HepG2 (cell line): ENCODE data around the gene ELAVL3. TPM values are rescaled to one million over a fixed set of nuclear protein-coding genes. Genes with fewer than 3 reads are reported as not detected.

Experiments used
- ATAC-seq: fragments of 200-7000 bp; cut with Tn5 transposase; 3 replicates; pipeline ENCODE4 v1.9.1; 2020; ENCODE audit warnings: mild to moderate bottlenecking, moderate library complexity
- BruUV-seq: library from RNA; stranded (reverse); fragments of 400-500 nt; replicated peaks from 2 replicates; lab custom pipeline; 2021; lab: Mats Ljungman, UMichigan
- CTCF ChIA-PET: fragments of 300-600 bp; formaldehyde crosslinking; extraction: SDS; loops from one replicate; lab custom pipeline; 2021; ENCODE audit warnings: low total read pairs, inconsistent platforms, low intra/inter-chr PET ratio; lab: Yijun Ruan, JAX
- POLR2A ChIA-PET: fragments of 350-600 bp; sonication (Branson Sonifier 250); formaldehyde crosslinking; loops from one replicate; lab custom pipeline; 2020; ENCODE audit warnings: antibody characterized with exemption, inconsistent platforms; lab: Yijun Ruan, JAX
- DNase-seq: peaks from one replicate; pipeline ENCODE4 v3.0.0-alpha.2; 2015; ENCODE audit warnings: low spot score
- FAIRE-seq: peaks from 3 replicates; lab custom pipeline; 2011; peaks lifted over from hg19 to GRCh38; lab: Jason Lieb, UNC
- H2AFZ ChIP-seq: one replicate; pipeline ENCODE4 v1.6.1; 2011; ENCODE audit warnings: low read length, inconsistent platforms
- H3K27ac ChIP-seq: fragments of 300-600 bp; 3 replicates; pipeline ENCODE4 v1.8.0; 2011; ENCODE audit warnings: mixed run types, mild to moderate bottlenecking, mixed read lengths, low read length, inconsistent platforms; ENCODE audit not compliant: insufficient read depth; ENCODE audit errors: extremely low read length
- H3K27me3 ChIP-seq, 2 experiments: fragments of 200-600 bp in 1 of 2; 2 replicates in 1 of 2; 3 replicates in 1 of 2; pipeline versions ENCODE4 v1.6.0 to v1.8.0; 2011; ENCODE audit warnings: low read length in 2 of 2, mild to moderate bottlenecking in 2 of 2, moderate library complexity in 2 of 2, inconsistent platforms in 1 of 2; ENCODE audit not compliant: insufficient read depth in 2 of 2, control insufficient read depth in 1 of 2
- H3K36me3 ChIP-seq, 2 experiments: fragments of 200-600 bp in 1 of 2; replicated peaks in 1 of 2; 2 replicates in 1 of 2; 3 replicates in 1 of 2; pipeline versions ENCODE4 v1.5.1 to v1.8.0; 2011; ENCODE audit warnings: low read length in 2 of 2, inconsistent platforms in 1 of 2; ENCODE audit not compliant: insufficient read depth in 2 of 2, control insufficient read depth in 1 of 2
- H3K4me1 ChIP-seq: 2 replicates; pipeline ENCODE4 v1.5.1; 2012; ENCODE audit warnings: low read length, inconsistent platforms; ENCODE audit not compliant: insufficient read depth
- H3K4me2 ChIP-seq: 2 replicates; pipeline ENCODE4 v1.6.0; 2011; ENCODE audit warnings: low read depth, low read length, inconsistent platforms
- H3K4me3 ChIP-seq, 3 experiments: fragments of 200-600 bp in 1 of 3; sonication (generic), shearing (Covaris generic) in 1 of 3; replicated peaks in 1 of 3; 2 replicates each; pipeline ENCODE4 v1.5.1; 2011 to 2016; ENCODE audit warnings: low read length in 3 of 3, inconsistent platforms in 2 of 3, low read depth in 2 of 3, mild to moderate bottlenecking in 2 of 3, control low read depth in 1 of 3, mixed read lengths in 1 of 3; ENCODE audit not compliant: insufficient read depth in 1 of 3
- H3K79me2 ChIP-seq: one replicate; pipeline ENCODE4 v1.6.1; 2011; ENCODE audit warnings: low read length, inconsistent platforms; ENCODE audit not compliant: insufficient read depth
- H3K9ac ChIP-seq: 2 replicates; pipeline ENCODE4 v1.6.0; 2011; ENCODE audit warnings: mild to moderate bottlenecking, low read depth, low read length, inconsistent platforms; ENCODE audit not compliant: insufficient read depth
- H3K9me3 ChIP-seq: 2 replicates; pipeline ENCODE4 v1.5.1; 2012; ENCODE audit warnings: mild to moderate bottlenecking, low read length
- H4K20me1 ChIP-seq: 2 replicates; pipeline ENCODE4 v1.6.0; 2011; ENCODE audit warnings: inconsistent platforms, mild to moderate bottlenecking, low read length, moderate library complexity; ENCODE audit not compliant: insufficient read depth
- BRF2 ChIP-seq: sonication (generic); formaldehyde crosslinking; IDR thresholded peaks from 2 replicates; pipeline ENCODE4 v1.8.1; 2022; ENCODE audit warnings: mild to moderate bottlenecking, missing genetic modification reagents
- HNRNPUL1 ChIP-seq: fragments of 200-400 bp; formaldehyde crosslinking; IDR thresholded peaks from 2 replicates; pipeline ENCODE4 v1.6.1; 2017; ENCODE audit warnings: low read depth, mild to moderate bottlenecking, low read length, moderate library complexity
- JARID2 ChIP-seq: sonication (generic); formaldehyde crosslinking; IDR thresholded peaks from 2 replicates; pipeline ENCODE4 v1.8.1; 2023; ENCODE audit warnings: missing genetic modification reagents, inconsistent platforms; ENCODE audit not compliant: insufficient replicate concordance
- KAT8 ChIP-seq: IDR thresholded peaks from 2 replicates; pipeline ENCODE4 v1.6.1; 2016; ENCODE audit warnings: missing genetic modification reagents, missing compliant biosample characterization
- KLF13 ChIP-seq: sonication (generic); formaldehyde crosslinking; IDR thresholded peaks from 2 replicates; pipeline ENCODE4 v1.4.0; 2020; ENCODE audit warnings: mild to moderate bottlenecking, missing genetic modification reagents
- NR2F1 ChIP-seq, 2 experiments: fragments of 450-650 bp in 1 of 2; formaldehyde crosslinking in 1 of 2; IDR thresholded peaks; 2 replicates each; pipeline versions ENCODE4 v1.5.0 to v1.6.1; 2016 to 2020; ENCODE audit warnings: mild to moderate bottlenecking in 1 of 2, missing compliant biosample characterization in 1 of 2, missing genetic modification reagents in 1 of 2, moderate library complexity in 1 of 2
- NRL ChIP-seq: sonication (generic); formaldehyde crosslinking; IDR thresholded peaks from 2 replicates; pipeline ENCODE4 v1.5.0; 2020; ENCODE audit warnings: missing genetic modification reagents, mild to moderate bottlenecking, moderate library complexity, borderline replicate concordance
- RAD21 ChIP-seq: fragments of 450-650 bp; formaldehyde crosslinking; IDR thresholded peaks from 2 replicates; pipeline ENCODE4 v1.5.0; 2020; ENCODE audit warnings: mild to moderate bottlenecking
- RARA ChIP-seq: IDR thresholded peaks from 2 replicates; pipeline ENCODE4 v1.6.1; 2016; ENCODE audit warnings: missing genetic modification reagents, missing compliant biosample characterization
- RFX3 ChIP-seq: IDR thresholded peaks from 2 replicates; pipeline ENCODE4 v1.6.1; 2016; ENCODE audit warnings: missing biosample characterization, missing genetic modification reagents
- ZNF224 ChIP-seq: sonication (generic); formaldehyde crosslinking; IDR thresholded peaks from 2 replicates; pipeline ENCODE4 v1.5.0; 2020; ENCODE audit warnings: mild to moderate bottlenecking, missing genetic modification reagents
- ZNF546 ChIP-seq: sonication (generic); formaldehyde crosslinking; conservative IDR thresholded peaks from 2 replicates; pipeline ENCODE4 v1.8.1; 2023; ENCODE audit warnings: mild to moderate bottlenecking, missing genetic modification reagents
- ZNF737 ChIP-seq: sonication (generic); formaldehyde crosslinking; IDR thresholded peaks from 2 replicates; pipeline ENCODE4 v1.5.0; 2020; ENCODE audit warnings: missing genetic modification reagents, mild to moderate bottlenecking, borderline replicate concordance
- WGBS: methylation state at CpG from one replicate; pipeline ENCODE4 v1.1.6; 2017; ENCODE audit warnings: low lambda C conversion rate; 5-methylcytosine and 5-hydroxymethylcytosine counted together
- in situ Hi-C: cut with HindIII; loops from 2 replicates; pipeline ENCODE4 v1.10.0; 2017; ENCODE audit warnings: low pct_unique_long_range_greater_than_20kb; ENCODE audit not compliant: extremely low pct_ligation_motif_present
- intact Hi-C: fragments of 100-400 bp; cut with micrococcal nuclease; formaldehyde crosslinking; loops from one replicate; pipeline ENCODE4 v1.10.0; 2022; ENCODE audit not compliant: unreplicated experiment
- polyA plus RNA-seq, 8 experiments: library from polyadenylated mRNA; depleted of rRNA in 3 of 8; stranded (reverse) in 7 of 8; unstranded in 1 of 8; fragments of >200 nt; fragmentation: Illumina TruSeq in 4 of 8; extraction: Trizol in 4 of 8; gene quantifications; 2 replicates each; pipeline versions ENCODE4 v1.2.1 to v1.2.3, GENCODE V29; 2011 to 2016; ENCODE audit warnings: low read depth in 4 of 8, missing spikeins in 1 of 8, mixed read lengths in 1 of 8; ENCODE audit not compliant: insufficient read depth in 1 of 8
- total RNA-seq, 5 experiments: library from RNA; depleted of rRNA; stranded (reverse); fragments of >200 nt; fragmentation: Illumina TruSeq; extraction: Trizol; gene quantifications; 2 replicates each; pipeline ENCODE4 v1.2.3, GENCODE V29; 2016; ENCODE audit warnings: low read depth in 1 of 5
- TF ChIP-seq, protein P1 (sequence below): sonication (generic); formaldehyde crosslinking; IDR thresholded peaks from 2 replicates; pipeline ENCODE4 v1.5.0; 2020; ENCODE audit warnings: mild to moderate bottlenecking, missing genetic modification reagents
- TF ChIP-seq, protein P2 (sequence below): sonication (generic); IDR thresholded peaks from 2 replicates; pipeline ENCODE4 v1.6.1; 2016; ENCODE audit warnings: low read depth, borderline replicate concordance
- TF ChIP-seq, protein P3 (sequence below): sonication (generic); formaldehyde crosslinking; IDR thresholded peaks from 2 replicates; pipeline ENCODE4 v1.5.0; 2020; ENCODE audit warnings: missing genetic modification reagents, mild to moderate bottlenecking, borderline replicate concordance

The ELAVL3 gene
- total and polyA plus RNA-seq, 2 of the 13 experiments (the other 11 are each of a cell fraction or from before 2014, with no cell fraction given), result 0.03 TPM; not detected in 1

DNA sequence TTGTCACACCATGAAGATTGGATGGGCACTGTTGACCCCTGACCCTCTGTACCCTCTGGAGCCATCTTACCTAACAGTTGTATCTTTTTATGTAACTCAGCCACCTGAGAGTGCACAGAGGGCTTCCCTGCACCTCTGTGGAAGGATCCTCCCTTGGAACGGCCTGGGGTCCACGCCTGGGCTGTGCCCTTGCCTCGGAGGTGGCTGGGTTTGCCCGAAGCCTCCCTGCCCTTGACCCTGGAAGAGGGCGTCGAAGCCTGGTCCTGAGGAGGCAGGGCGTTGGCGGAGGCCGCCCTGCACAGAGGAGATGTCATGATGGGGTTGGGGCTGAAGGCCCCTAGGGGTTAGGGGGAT, 46.2 kb downstream of the ELAVL3 start:
- CTCF ChIA-PET, result interaction anchor here (1.6 kb wide), 1 partner anchor 53 kb away, joined by 9 read pairs; no protein-coding TSS in a partner anchor
- peaks cover 20% of the 10 kb centered on the region for H3K4me1 ChIP-seq
- H3K9ac ChIP-seq, result peak overlapping the region; percentile 50; the same call in 1 of the 2 replicates
- intact Hi-C loops, result loop anchor here (1.0 kb wide), 1 partner anchor 53 kb away; no protein-coding TSS in a partner anchor
- DNase-seq (no peak), ATAC-seq (peak; percentile 49), FAIRE-seq (no peak)
- H3K4me3 ChIP-seq, result peak overlapping the region; percentile 45 to 88 (median 51)
- WGBS, result 0% methylated on average over 9 of the region's 9 CpGs
- in situ Hi-C loops, result no loop called here
- no TSS peak for BruUV-seq
- peaks cover 7 to 18% of the 10 kb centered on the region in 2 experiments for H3K36me3 ChIP-seq
- no peak overlapping the region for H2AFZ ChIP-seq
- TF ChIP-seq RARA (0 out of 2 replicates have a peak, but pooled peaks have one; percentile 10), KLF13 (CRISPR knock-in tag) (no peak), ZNF737 (CRISPR knock-in tag) (no peak), KAT8 (CRISPR knock-in tag) (no peak), RFX3 (CRISPR knock-in tag) (no peak), BRF2 (CRISPR knock-in tag) (no peak), ZNF224 (CRISPR knock-in tag) (0 out of 2 replicates have a peak, but pooled peaks have one; percentile 2), NR2F1 (CRISPR knock-in tag; IDR thresholded peaks at IDR 0.05) (0 out of 4 replicates have a peak, but pooled peaks of 1 of the 2 experiments have one; percentile 45), JARID2 (CRISPR knock-in tag) (peak; percentile 79), RAD21 (CRISPR knock-in tag) (0 out of 2 replicates have a peak, but pooled peaks have one; percentile 7), ZNF546 (CRISPR knock-in tag) (0 out of 2 replicates have a peak, but pooled peaks have one; percentile 0), NRL (CRISPR knock-in tag) (0 out of 2 replicates have a peak, but pooled peaks have one; percentile 6), HNRNPUL1 (no peak)
- TF ChIP-seq, protein P1, sequence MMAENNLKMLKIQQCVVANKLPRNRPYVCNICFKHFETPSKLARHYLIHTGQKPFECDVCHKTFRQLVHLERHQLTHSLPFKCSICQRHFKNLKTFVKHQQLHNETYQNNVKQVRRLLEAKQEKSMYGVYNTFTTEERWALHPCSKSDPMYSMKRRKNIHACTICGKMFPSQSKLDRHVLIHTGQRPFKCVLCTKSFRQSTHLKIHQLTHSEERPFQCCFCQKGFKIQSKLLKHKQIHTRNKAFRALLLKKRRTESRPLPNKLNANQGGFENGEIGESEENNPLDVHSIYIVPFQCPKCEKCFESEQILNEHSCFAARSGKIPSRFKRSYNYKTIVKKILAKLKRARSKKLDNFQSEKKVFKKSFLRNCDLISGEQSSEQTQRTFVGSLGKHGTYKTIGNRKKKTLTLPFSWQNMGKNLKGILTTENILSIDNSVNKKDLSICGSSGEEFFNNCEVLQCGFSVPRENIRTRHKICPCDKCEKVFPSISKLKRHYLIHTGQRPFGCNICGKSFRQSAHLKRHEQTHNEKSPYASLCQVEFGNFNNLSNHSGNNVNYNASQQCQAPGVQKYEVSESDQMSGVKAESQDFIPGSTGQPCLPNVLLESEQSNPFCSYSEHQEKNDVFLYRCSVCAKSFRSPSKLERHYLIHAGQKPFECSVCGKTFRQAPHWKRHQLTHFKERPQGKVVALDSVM (CRISPR knock-in tag), result 0 out of 2 replicates have a peak, but pooled peaks have one; percentile 2
- TF ChIP-seq, protein P2, sequence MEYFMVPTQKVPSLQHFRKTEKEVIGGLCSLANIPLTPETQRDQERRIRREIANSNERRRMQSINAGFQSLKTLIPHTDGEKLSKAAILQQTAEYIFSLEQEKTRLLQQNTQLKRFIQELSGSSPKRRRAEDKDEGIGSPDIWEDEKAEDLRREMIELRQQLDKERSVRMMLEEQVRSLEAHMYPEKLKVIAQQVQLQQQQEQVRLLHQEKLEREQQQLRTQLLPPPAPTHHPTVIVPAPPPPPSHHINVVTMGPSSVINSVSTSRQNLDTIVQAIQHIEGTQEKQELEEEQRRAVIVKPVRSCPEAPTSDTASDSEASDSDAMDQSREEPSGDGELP, result no peak
- TF ChIP-seq, protein P3, sequence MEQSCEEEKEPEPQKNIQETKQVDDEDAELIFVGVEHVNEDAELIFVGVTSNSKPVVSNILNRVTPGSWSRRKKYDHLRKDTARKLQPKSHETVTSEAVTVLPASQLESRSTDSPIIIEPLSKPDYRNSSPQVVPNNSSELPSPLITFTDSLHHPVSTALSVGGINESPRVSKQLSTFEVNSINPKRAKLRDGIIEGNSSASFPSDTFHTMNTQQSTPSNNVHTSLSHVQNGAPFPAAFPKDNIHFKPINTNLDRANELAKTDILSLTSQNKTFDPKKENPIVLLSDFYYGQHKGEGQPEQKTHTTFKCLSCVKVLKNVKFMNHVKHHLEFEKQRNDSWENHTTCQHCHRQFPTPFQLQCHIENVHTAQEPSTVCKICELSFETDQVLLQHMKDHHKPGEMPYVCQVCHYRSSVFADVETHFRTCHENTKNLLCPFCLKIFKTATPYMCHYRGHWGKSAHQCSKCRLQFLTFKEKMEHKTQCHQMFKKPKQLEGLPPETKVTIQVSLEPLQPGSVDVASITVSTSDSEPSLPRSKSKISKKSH, result peak; percentile 31; the same call in 1 of the 2 replicates
- H4K20me1 ChIP-seq, result no peaks in the 10 kb centered on the region
- H3K79me2 ChIP-seq, result peaks cover 15% of the 10 kb centered on the region
- H3K9me3 ChIP-seq, result no peaks in the 10 kb centered on the region
- peak overlapping the region; percentile 91 for H3K4me2 ChIP-seq
- H3K27ac ChIP-seq, result peak overlapping the region; percentile 32
- no peaks in the 10 kb centered on the region for H3K27me3 ChIP-seq
- POLR2A ChIA-PET, result interaction anchor here (1.0 to 2.5 kb wide), 13 partner anchors 8 to 141 kb away, joined by 3 to 40 read pairs (median 7); partner anchors contain the start of genes CCDC159, EPOR, RGL3 and SWSAP1
